ENCODE measurements around the gene ART5. TPM values are rescaled to one million over a fixed set of nuclear protein-coding genes. Genes with fewer than 3 reads are reported as not detected.
A peak's percentile ranks its signal among the peaks of the same experiment; 100 is the strongest.
"Not testable (repeated sequence)": the region's sequence is repeated elsewhere in the genome, so short reads cannot be mapped to it uniquely, and the experiment has no call there.

ART5 gene
- total RNA-seq, 2 donors from 2014 or later, result 6.4 to 7.8 TPM

- DNase-seq, result no peak
- H3K4me1 Mint-ChIP-seq, result peaks cover 4% of the 10 kb centered on the region
- no peak overlapping the region for H3K4me3 Mint-ChIP-seq
- Histone ChIP-seq H3K4me1 (ENCODE audit: control insufficient read depth, insufficient read depth, low read length) (no peaks in the 10 kb centered on the region), H3K9ac (ENCODE audit: extremely low read depth, low read length, poor library complexity, severe bottlenecking) (no peak overlapping the region), H3K9me3 (ENCODE audit: control insufficient read depth, low read length) (no peaks in the 10 kb centered on the region), H3K36me3 (ENCODE audit: control insufficient read depth, insufficient read depth, low read length) (no peaks in the 10 kb centered on the region), H3K4me3 (ENCODE audit: low read length) (no peak overlapping the region), H3K27ac (ENCODE audit: low read depth, low read length) (no peak overlapping the region), H3K27me3 (ENCODE audit: control insufficient read depth, insufficient read depth, low read length, poor library complexity, severe bottlenecking) (no peaks in the 10 kb centered on the region)
- no peak overlapping the region for H3K27ac Mint-ChIP-seq
- H3K9me3 Mint-ChIP-seq, result peaks cover 7% of the 10 kb centered on the region
- no peak for TF ChIP-seq CTCF (conservative IDR thresholded peaks at IDR 0.05)
- H3K27me3 Mint-ChIP-seq (ENCODE audit: insufficient read depth), result peaks cover 4% of the 10 kb centered on the region
- 91 to 96% methylated on average over 3 of the region's 3 CpGs for WGBS, 2 experiments (ENCODE audit: insufficient coverage in 1 of 2, insufficient read length in 1 of 2)
- H3K36me3 Mint-ChIP-seq (ENCODE audit: low read depth), result no peaks in the 10 kb centered on the region
These were observed 13.8 kb upstream of the ART5 start for GRCh38 chr11:3655547-3655946.

- peaks cover 19% of the 10 kb centered on the region for H3K4me1 Mint-ChIP-seq
- not testable (repeated sequence) for H3K9ac ChIP-seq (ENCODE audit: extremely low read depth, low read length, poor library complexity, severe bottlenecking); H3K4me3 ChIP-seq (ENCODE audit: low read length); DNase-seq; H3K27ac Mint-ChIP-seq; H3K27me3 ChIP-seq (ENCODE audit: control insufficient read depth, insufficient read depth, low read length, poor library complexity, severe bottlenecking); H3K27ac ChIP-seq (ENCODE audit: low read depth, low read length); H3K4me3 Mint-ChIP-seq; H3K27me3 Mint-ChIP-seq (ENCODE audit: insufficient read depth); H3K36me3 ChIP-seq (ENCODE audit: control insufficient read depth, insufficient read depth, low read length); H3K36me3 Mint-ChIP-seq (ENCODE audit: low read depth); H3K4me1 ChIP-seq (ENCODE audit: control insufficient read depth, insufficient read depth, low read length)
- H3K9me3 ChIP-seq (ENCODE audit: control insufficient read depth, low read length), result peaks cover 10% of the 10 kb centered on the region
- H3K9me3 Mint-ChIP-seq, result peaks cover 21% of the 10 kb centered on the region
- 83% methylated on average over 2 of the region's 3 CpGs; no CpG with 5 or more reads in 1 of the 2 experiments for WGBS, 2 experiments (ENCODE audit: insufficient coverage in 1 of 2, insufficient read length in 1 of 2)
These were observed 10.7 kb upstream of the ART5 start for GRCh38 chr11:3652514-3652913.

- H3K27ac ChIP-seq (ENCODE audit: low read depth, low read length); H3K27me3 ChIP-seq (ENCODE audit: control insufficient read depth, insufficient read depth, low read length, poor library complexity, severe bottlenecking); H3K4me3 ChIP-seq (ENCODE audit: low read length); DNase-seq; H3K36me3 ChIP-seq (ENCODE audit: control insufficient read depth, insufficient read depth, low read length); H3K27ac Mint-ChIP-seq; H3K27me3 Mint-ChIP-seq (ENCODE audit: insufficient read depth); H3K9ac ChIP-seq (ENCODE audit: extremely low read depth, low read length, poor library complexity, severe bottlenecking); H3K4me1 ChIP-seq (ENCODE audit: control insufficient read depth, insufficient read depth, low read length): not testable (repeated sequence)
- H3K9me3 ChIP-seq (ENCODE audit: control insufficient read depth, low read length), result peaks cover 32% of the 10 kb centered on the region
- Mint-ChIP-seq H3K36me3 (ENCODE audit: low read depth) (peaks cover 14% of the 10 kb centered on the region), H3K4me3 (peak overlapping the region; percentile 42), H3K4me1 (peaks cover 19% of the 10 kb centered on the region), H3K9me3 (peaks cover 47% of the 10 kb centered on the region)
- WGBS, 2 experiments (ENCODE audit: insufficient coverage in 1 of 2, insufficient read length in 1 of 2), result 54 to 81% methylated on average over 2 to 9 of the region's 9 CpGs
These were observed 7.6 kb upstream of the ART5 start for GRCh38 chr11:3649374-3649773.

GRCh38 chr11:3648843-3649242, 7.1 kb upstream of the ART5 start:
- not testable (repeated sequence) for H3K27me3 Mint-ChIP-seq (ENCODE audit: insufficient read depth); H3K36me3 ChIP-seq (ENCODE audit: control insufficient read depth, insufficient read depth, low read length); H3K27ac Mint-ChIP-seq; H3K27ac ChIP-seq (ENCODE audit: low read depth, low read length); H3K4me1 ChIP-seq (ENCODE audit: control insufficient read depth, insufficient read depth, low read length); H3K4me3 ChIP-seq (ENCODE audit: low read length); H3K27me3 ChIP-seq (ENCODE audit: control insufficient read depth, insufficient read depth, low read length, poor library complexity, severe bottlenecking); DNase-seq; H3K9ac ChIP-seq (ENCODE audit: extremely low read depth, low read length, poor library complexity, severe bottlenecking)
- peaks cover 37% of the 10 kb centered on the region for H3K9me3 ChIP-seq (ENCODE audit: control insufficient read depth, low read length)
- peaks cover 50% of the 10 kb centered on the region for H3K9me3 Mint-ChIP-seq
- H3K4me3 Mint-ChIP-seq, result peak overlapping the region; percentile 42
- H3K36me3 Mint-ChIP-seq (ENCODE audit: low read depth), result peaks cover 17% of the 10 kb centered on the region
- peaks cover 19% of the 10 kb centered on the region for H3K4me1 Mint-ChIP-seq
- 80 to 93% methylated on average over 1 to 11 of the region's 13 CpGs for WGBS, 2 experiments (ENCODE audit: insufficient coverage in 1 of 2, insufficient read length in 1 of 2)
